Tibial nerve (tissue), 3 donors: Measurements from ENCODE around the gene TCEA3.

Source experiments
- CTCF ChIP-seq, 5 experiments: fragments of 200-600 bp in 3 of 5; fragments of 450-650 bp in 2 of 5; sonication (generic) in 3 of 5; IDR thresholded peaks; one replicate each; pipeline ENCODE4 v1.5.1; 2016 to 2019; ENCODE audit warnings: antibody characterized with exemption in 5 of 5, mild to moderate bottlenecking in 3 of 5, moderate library complexity in 2 of 5
- POLR2A ChIP-seq, 2 donors: fragments of 450-650 bp; IDR thresholded peaks; one replicate each; pipeline ENCODE4 v1.6.1; 2017; ENCODE audit warnings: antibody characterized with exemption in 2 of 2, mild to moderate bottlenecking in 2 of 2, moderate library complexity in 2 of 2

GRCh38 chr1:23344111-23344986 lies 80.2 kb downstream of the TCEA3 start, which contains the start of gene HNRNPR:
- peak in 2 of 5 experiments; percentile 19 to 64 for TF ChIP-seq CTCF (IDR thresholded peaks at IDR 0.05)
- peak; percentile 86 to 89 for TF ChIP-seq POLR2A (IDR thresholded peaks at IDR 0.05)
